Stomach (tissue), 4 donors: ENCODE measurements around the gene PTBP3.

Experiments
- CTCF ChIP-seq, 7 experiments: fragments of 450-650 bp in 4 of 7; fragments of 200-600 bp in 3 of 7; sonication (generic) in 3 of 7; IDR thresholded peaks; one replicate each; pipeline ENCODE4 v1.5.1; 2016 to 2019; ENCODE audit warnings: antibody characterized with exemption in 7 of 7, control low read depth in 2 of 7, mild to moderate bottlenecking in 1 of 7
- EP300 ChIP-seq: sonication (generic); formaldehyde crosslinking; IDR thresholded peaks from one replicate; pipeline ENCODE4 v1.6.1; 2017; ENCODE audit warnings: antibody characterized with exemption
- POLR2A ChIP-seq, 4 donors: fragments of 450-650 bp; IDR thresholded peaks; one replicate each; pipeline ENCODE4 v1.6.1; 2016; ENCODE audit warnings: antibody characterized with exemption in 4 of 4, control low read depth in 2 of 4, mild to moderate bottlenecking in 1 of 4, moderate library complexity in 1 of 4
- POLR2AphosphoS5 ChIP-seq, 3 donors: sonication (generic); formaldehyde crosslinking; IDR thresholded peaks; one replicate each; pipeline ENCODE4 v1.6.1; 2016; ENCODE audit warnings: antibody characterized with exemption in 3 of 3

- TF ChIP-seq POLR2AphosphoS5 (IDR thresholded peaks at IDR 0.05) (no peak), CTCF (IDR thresholded peaks at IDR 0.05) (no peak), POLR2A (IDR thresholded peaks at IDR 0.05) (no peak), EP300 (no peak)
These were observed 1.0 kb upstream of the PTBP3 start for GRCh38 chr9:112334432-112334841.
